Measurements from ENCODE around the gene GALNT2.

DNA sequence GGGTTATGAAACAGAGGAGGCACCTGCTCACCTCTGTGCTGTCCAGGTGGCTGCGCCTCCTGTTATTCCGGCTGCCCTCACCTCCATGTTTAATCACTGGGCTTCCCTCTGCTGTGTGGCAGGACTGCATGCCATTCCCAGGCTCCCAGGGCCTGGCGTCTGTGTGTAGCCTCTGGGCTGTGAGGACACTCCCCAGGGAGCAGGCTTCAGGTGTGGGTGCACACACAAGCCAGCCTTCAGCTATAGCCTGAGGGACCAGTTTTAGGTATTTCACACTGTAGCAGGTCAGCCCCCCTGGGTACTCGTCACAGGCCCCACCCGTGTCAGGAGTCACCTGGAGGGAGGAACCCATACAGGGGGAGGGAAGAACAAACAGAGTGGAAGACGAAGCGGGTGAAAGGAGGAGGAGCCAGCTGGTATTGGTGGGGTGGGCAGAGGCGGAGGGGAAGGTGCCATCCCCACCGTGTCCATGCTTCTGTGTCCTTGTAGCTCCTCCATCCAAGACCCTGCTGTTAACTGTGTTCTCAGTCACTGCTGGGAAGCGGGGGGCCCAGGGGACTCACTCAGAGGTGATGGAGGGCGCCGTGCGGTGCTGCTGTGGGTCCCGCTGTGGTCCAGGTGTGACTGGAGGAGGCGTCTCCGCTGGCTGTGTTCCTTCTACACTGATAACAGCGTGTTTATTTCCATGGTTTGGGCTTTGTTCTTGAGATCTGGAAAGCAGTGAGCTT lies 200.5 kb downstream of the GALNT2 start:
- no peak for TF ChIP-seq REST (IDR thresholded peaks at IDR 0.05; ENCODE audit: borderline replicate concordance)
- TF ChIP-seq REST (CRISPR knock-in tag; IDR thresholded peaks at IDR 0.05; ENCODE audit: low read depth), result no peak
- no peak for TF ChIP-seq GTF2E2 (tag; IDR thresholded peaks at IDR 0.05)
- TF ChIP-seq ZBTB7A (IDR thresholded peaks at IDR 0.05; ENCODE audit: borderline replicate concordance, control insufficient read depth, low read depth, low read length), result no peak
- no peak for TF ChIP-seq NFRKB (IDR thresholded peaks at IDR 0.05; ENCODE audit: low read depth)

Data from K562 (cell line).